Stimulated activated naive CD4-positive, alpha-beta T cell (primary cell): ENCODE measurements around the gene FAM168A.
"Not testable (repeated sequence)": the region's sequence is repeated elsewhere in the genome, so short reads cannot be mapped to it uniquely, and the experiment has no call there.

Source experiments
- DNase-seq, 6 experiments: peaks; one replicate each; lab custom pipeline; 2025; lab: John Stamatoyannopoulos, UW

FAM168A gene

GRCh38 chr11:73519266-73519665 lies 78.6 kb downstream of the FAM168A start:
- DNase-seq = no peak

GRCh38 chr11:73518195-73518594 lies 79.7 kb downstream of the FAM168A start:
- no peak for DNase-seq

DNA sequence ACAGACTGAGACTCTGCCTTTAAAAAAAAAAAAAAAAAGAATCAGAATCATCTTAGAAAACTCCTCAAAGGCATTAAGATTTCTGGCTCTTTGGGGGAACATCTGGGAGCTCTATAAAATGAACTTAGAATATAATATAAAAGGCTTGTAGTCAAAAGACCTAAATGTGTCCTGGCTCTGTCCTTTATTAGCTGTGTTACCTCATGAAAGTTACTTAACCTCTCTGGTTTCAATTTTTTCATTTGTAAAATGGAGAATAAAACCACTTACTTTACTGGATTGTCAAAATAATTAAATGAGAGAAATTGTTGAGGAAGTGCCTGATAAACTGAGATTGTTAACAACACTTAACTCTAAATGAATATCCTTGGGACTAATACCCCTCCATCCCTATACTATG lies 81.8 kb downstream of the FAM168A start:
- no peak for DNase-seq

DNA sequence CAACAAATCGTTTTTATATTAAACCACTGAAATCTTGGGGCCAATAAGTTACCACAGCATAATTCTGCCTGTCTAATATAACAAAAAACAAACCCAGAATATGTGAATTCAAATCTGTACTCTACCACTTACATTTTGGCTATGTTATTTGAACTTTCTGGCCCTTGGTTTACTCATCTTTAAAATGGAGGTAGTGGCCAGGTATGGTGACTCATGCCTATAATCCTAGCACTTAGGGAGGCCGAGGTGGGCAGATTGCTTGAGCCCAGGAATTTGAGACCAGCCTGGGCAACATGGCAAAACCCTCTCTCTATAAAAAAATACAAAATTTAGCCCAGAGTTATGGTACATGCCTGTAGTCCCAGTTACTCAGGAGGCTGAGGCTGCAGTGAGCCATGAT lies 84.2 kb downstream of the FAM168A start:
- no peak for DNase-seq

- DNase-seq = no peak
These were observed 87.0 kb downstream of the FAM168A start for GRCh38 chr11:73510877-73511276.

DNA sequence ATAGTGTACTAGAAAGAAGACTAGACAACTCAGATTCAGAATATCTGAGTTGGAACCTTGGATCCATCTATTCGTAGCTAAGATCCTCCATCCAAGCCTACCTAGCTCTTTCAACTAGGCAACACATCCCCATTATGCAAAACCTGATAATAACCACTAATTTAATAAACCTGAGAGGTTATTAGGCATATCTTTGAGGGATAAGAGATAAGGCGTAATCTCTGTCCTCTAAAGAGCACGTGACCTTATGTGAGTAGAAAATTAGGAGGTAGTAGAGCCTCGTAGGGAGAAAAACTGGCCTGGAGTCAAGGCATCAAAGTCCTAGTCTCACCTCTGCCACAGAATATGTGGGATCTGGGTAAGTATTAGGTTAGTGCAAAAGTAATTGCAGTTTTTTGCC lies 87.8 kb downstream of the FAM168A start:
- no peak for DNase-seq

- no peak for DNase-seq
These were observed 88.7 kb downstream of the FAM168A start for GRCh38 chr11:73509188-73509587.

GRCh38 chr11:73508243-73509176 lies 89.4 kb downstream of the FAM168A start:
- no peak for DNase-seq

DNA sequence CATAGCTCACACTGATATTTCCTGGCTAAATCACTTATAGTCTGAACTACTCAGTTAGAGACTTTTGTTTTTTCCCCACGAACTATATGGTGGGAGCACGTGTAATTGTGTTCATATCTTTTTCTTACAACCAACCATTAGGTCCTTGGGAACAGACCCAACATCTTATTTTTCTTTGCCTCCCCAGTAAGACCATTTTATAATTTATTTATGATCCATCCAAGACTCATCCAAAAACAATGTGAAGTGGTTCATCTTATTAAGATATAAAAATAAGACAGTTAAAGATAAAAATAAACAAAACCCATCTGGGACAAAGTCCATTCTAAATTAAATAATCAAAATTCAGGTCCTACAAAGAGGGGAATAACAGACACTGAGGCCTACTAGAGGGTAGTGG lies 90.8 kb downstream of the FAM168A start:
- DNase-seq = no peak

- DNase-seq = no peak
These were observed 91.9 kb downstream of the FAM168A start for GRCh38 chr11:73506038-73506437.

DNA sequence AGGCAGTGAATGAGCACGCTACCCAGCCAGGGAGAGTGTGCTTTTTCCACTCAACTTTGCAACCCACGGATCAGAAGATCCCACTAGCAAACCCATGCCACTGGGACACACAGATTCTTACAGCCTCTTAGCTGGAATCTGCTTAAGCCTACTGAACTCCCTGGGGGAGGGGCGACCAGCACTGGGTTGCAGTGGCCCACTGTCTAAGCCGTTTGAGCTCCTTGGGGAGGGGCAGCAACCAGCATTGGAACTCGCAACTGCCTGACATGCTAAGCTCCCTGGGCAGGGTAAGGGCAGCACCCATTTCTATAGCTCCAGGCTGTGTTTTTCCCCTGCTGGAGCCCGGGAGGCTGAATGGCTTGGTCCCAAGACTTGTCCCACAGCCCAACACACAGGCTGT lies 99.6 kb downstream of the FAM168A start:
- DNase-seq = no peak

- DNase-seq = no peak
These were observed 101.8 kb downstream of the FAM168A start for GRCh38 chr11:73496134-73496533.

GRCh38 chr11:73495731-73496130 lies 102.2 kb downstream of the FAM168A start:
- DNase-seq = no peak

- no peak for DNase-seq
These were observed 103.8 kb downstream of the FAM168A start for GRCh38 chr11:73493956-73494598.

DNA sequence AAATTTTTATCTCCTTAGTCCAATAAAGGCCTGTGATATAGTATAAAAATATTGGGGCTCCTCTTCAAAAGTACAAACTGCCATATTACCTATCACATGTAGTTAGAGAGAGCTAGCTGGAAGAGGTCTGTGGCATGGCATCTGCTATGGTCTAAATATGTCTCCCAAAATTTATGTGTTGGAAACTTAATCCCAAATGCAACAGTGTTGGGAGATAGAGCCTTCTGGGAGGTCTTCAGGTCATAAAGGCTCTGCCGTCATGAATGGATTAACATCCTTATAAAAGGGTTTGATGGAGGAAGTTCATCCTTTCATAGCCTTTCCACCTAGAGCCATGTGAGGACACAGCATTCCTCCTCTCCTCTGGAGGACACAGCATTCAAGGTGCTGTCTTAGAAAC lies 116.3 kb downstream of the FAM168A start:
- DNase-seq = no peak

DNA sequence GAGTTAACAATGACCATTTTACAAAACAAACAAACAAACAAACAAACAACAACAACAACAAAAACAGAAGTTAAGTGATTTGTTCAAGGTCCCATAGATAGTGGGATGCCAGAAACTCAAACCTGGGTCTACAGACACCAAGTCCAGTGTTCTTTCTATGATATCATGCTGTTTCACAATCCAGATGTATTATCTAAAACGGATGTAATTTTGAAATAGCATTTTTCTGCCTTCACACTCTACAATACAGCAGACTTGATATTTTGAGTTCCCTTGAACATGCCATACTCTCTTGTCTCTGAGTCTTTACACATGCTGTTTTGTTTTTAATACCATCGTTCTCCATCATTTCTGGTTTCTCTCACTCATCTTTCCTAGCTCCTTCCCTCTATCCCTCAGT lies 117.2 kb downstream of the FAM168A start:
- DNase-seq = no peak

- DNase-seq = no peak
These were observed 119.1 kb downstream of the FAM168A start for GRCh38 chr11:73478737-73479347.

GRCh38 chr11:73477518-73477917 lies 120.4 kb downstream of the FAM168A start:
- DNase-seq = no peak

- DNase-seq = no peak
These were observed 122.3 kb downstream of the FAM168A start for GRCh38 chr11:73475549-73476095.

DNA sequence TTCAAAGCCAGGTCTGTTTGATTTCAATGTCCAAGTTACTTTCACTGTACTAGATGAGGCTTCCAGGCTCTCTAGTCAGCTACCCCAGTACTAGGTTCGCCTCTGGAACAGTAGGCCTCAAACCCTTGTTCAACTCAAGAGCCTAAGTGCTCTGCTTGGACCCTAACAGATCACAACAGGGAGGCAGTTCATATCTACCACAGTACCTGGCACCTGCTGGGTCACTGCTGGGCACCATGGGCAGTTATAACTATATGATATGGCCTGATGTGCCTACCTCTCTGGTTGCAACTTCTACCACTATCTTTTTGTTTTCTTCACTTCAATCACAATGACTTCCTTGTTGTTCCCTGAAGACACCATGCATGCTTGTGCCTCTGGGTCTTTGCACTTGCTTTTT lies 124.7 kb downstream of the FAM168A start:
- DNase-seq = no peak

- DNase-seq = not testable (repeated sequence)
These were observed 127.8 kb downstream of the FAM168A start for GRCh38 chr11:73470036-73470612.

DNA sequence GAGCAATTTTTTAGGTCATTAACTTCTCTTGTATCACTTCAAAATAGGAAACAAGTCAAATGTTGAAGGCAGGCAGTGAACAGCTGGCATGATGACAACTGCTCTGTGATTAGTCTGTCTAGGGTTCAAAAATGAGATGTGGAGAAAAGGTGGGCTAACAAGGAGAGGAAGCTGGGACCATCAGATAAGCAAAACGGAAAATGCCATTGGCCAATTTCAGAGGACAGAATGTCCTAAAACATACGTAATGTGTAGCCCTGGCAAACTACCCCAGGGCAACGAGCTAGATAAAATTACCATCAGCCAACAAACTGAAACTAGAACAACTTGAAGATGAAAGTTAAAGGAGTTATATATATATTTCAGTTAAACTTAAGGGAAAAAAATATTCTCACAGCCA lies 128.5 kb downstream of the FAM168A start:
- DNase-seq = no peak
